Hepatocyte (in vitro differentiated cells): ENCODE measurements around the gene LRRC27. TPM values are rescaled to one million over a fixed set of nuclear protein-coding genes. Genes with fewer than 3 reads are reported as not detected.
A peak's percentile ranks its signal among the peaks of the same experiment; 100 is the strongest.

Source experiments
- DNase-seq: peaks from one replicate; pipeline ENCODE4 v3.0.0-alpha.2; 2016; ENCODE audit warnings: low spot score
- H2AFZ ChIP-seq: fragments of 200-600 bp; sonication (generic); 2 replicates; pipeline ENCODE4 v1.6.0; 2016; ENCODE audit warnings: antibody characterized with exemption, mild to moderate bottlenecking
- H3K27ac ChIP-seq: fragments of 200-600 bp; sonication (generic); 2 replicates; pipeline ENCODE4 v1.5.1; 2016; ENCODE audit warnings: mild to moderate bottlenecking
- H3K27me3 ChIP-seq: fragments of 200-600 bp; sonication (generic); 2 replicates; pipeline ENCODE4 v1.6.1; 2016
- H3K36me3 ChIP-seq: fragments of 200-600 bp; sonication (generic); replicated peaks from 2 replicates; pipeline ENCODE4 v1.5.1; 2016; ENCODE audit warnings: low read depth; ENCODE audit not compliant: insufficient read depth
- H3K4me1 ChIP-seq: fragments of 200-600 bp; sonication (generic); 2 replicates; pipeline ENCODE4 v1.5.1; 2016; ENCODE audit warnings: mild to moderate bottlenecking, moderate library complexity; ENCODE audit not compliant: insufficient read depth
- H3K4me2 ChIP-seq: fragments of 200-600 bp; sonication (generic); 2 replicates; pipeline ENCODE4 v1.6.0; 2016
- H3K4me3 ChIP-seq: fragments of 200-600 bp; sonication (generic); 2 replicates; pipeline ENCODE4 v1.5.1; 2016; ENCODE audit warnings: mild to moderate bottlenecking
- H3K79me2 ChIP-seq: fragments of 200-600 bp; sonication (generic); 2 replicates; pipeline ENCODE4 v1.6.0; 2017; ENCODE audit warnings: mild to moderate bottlenecking
- H3K9me2 ChIP-seq: fragments of 200-600 bp; sonication (generic); replicated peaks from 2 replicates; pipeline ENCODE4 v1.6.0; 2017; ENCODE audit warnings: mild to moderate bottlenecking; ENCODE audit not compliant: insufficient read depth
- H3K9me3 ChIP-seq: fragments of 200-600 bp; sonication (generic); 2 replicates; pipeline ENCODE4 v1.5.1; 2016; ENCODE audit warnings: low read depth, mild to moderate bottlenecking
- H4K20me1 ChIP-seq: fragments of 200-600 bp; sonication (generic); 2 replicates; pipeline ENCODE4 v1.6.0; 2016; ENCODE audit warnings: mild to moderate bottlenecking; ENCODE audit not compliant: insufficient read depth, poor library complexity, severe bottlenecking
- CTCF ChIP-seq: fragments of 200-600 bp; sonication (generic); IDR thresholded peaks from 2 replicates; pipeline ENCODE4 v1.5.1; 2016; ENCODE audit warnings: antibody characterized with exemption, mild to moderate bottlenecking; ENCODE audit not compliant: poor library complexity
- EZH2 ChIP-seq: fragments of 200-600 bp; sonication (generic); IDR thresholded peaks from 2 replicates; pipeline ENCODE4 v1.6.1; 2016; ENCODE audit warnings: antibody characterized with exemption, mild to moderate bottlenecking, borderline replicate concordance
- EZH2phosphoT487 ChIP-seq: fragments of 200-600 bp; sonication (generic); IDR thresholded peaks from one replicate; pipeline ENCODE4 v1.6.1; 2018; ENCODE audit warnings: antibody characterized with exemption, mild to moderate bottlenecking, low read depth, moderate library complexity; ENCODE audit not compliant: unreplicated experiment, severe bottlenecking
- WGBS: methylation state at CpG from one replicate; pipeline ENCODE4 v1.1.6; 2016; ENCODE audit warnings: low lambda C conversion rate; ENCODE audit errors: missing lambda C conversion rate; 5-methylcytosine and 5-hydroxymethylcytosine counted together
- polyA plus RNA-seq: library from polyadenylated mRNA; unstranded; fragments of >200 nt; fragmentation: Nextera tagmentation; extraction: Ambion mirVana; gene quantifications from 2 replicates; pipeline ENCODE4 v1.2.1, GENCODE V29; 2016
- total RNA-seq: library from RNA; depleted of rRNA; stranded (reverse); fragments of >200 nt; gene quantifications from 2 replicates; pipeline ENCODE4 v1.2.3, GENCODE V29; 2014

LRRC27 gene
- total and polyA plus RNA-seq, 2 experiments from 2014 or later: 7.5 to 8.3 TPM

DNA sequence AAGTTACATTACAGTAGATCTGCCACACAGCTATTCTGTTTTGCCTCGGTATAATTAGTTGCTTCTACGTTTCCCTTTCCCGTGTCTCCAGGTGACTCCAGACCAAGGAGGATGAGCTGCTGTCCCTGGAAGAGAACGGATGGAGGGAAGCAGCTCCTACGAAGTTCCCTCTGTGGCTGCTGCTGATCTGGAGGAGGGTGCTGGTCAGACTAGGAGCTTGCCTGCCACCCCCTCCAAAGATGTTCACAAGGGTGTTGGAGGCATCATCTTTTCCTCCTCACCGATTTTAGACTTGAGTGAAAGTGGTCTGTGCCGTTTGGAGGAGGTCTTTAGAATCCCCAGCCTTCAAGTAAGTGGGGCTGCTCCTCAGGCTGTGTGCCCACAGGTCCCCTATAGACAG is 1.4 kb downstream of the LRRC27 start:
- WGBS: 89% methylated on average over 7 of the region's 7 CpGs
- no peak overlapping the region for H3K27ac ChIP-seq
- H4K20me1 ChIP-seq: no peaks in the 10 kb centered on the region
- no peaks in the 10 kb centered on the region for H3K27me3 ChIP-seq
- H3K4me3 ChIP-seq: no peak overlapping the region
- H2AFZ ChIP-seq: no peak overlapping the region
- H3K36me3 ChIP-seq: no peaks in the 10 kb centered on the region
- no peaks in the 10 kb centered on the region for H3K9me3 ChIP-seq
- TF ChIP-seq EZH2phosphoT487 (no peak), CTCF (no peak), EZH2 (no peak)
- no peaks in the 10 kb centered on the region for H3K9me2 ChIP-seq
- peaks cover 34% of the 10 kb centered on the region for H3K4me1 ChIP-seq
- no peak for DNase-seq
- peaks cover 32% of the 10 kb centered on the region for H3K79me2 ChIP-seq
- no peak overlapping the region for H3K4me2 ChIP-seq

DNA sequence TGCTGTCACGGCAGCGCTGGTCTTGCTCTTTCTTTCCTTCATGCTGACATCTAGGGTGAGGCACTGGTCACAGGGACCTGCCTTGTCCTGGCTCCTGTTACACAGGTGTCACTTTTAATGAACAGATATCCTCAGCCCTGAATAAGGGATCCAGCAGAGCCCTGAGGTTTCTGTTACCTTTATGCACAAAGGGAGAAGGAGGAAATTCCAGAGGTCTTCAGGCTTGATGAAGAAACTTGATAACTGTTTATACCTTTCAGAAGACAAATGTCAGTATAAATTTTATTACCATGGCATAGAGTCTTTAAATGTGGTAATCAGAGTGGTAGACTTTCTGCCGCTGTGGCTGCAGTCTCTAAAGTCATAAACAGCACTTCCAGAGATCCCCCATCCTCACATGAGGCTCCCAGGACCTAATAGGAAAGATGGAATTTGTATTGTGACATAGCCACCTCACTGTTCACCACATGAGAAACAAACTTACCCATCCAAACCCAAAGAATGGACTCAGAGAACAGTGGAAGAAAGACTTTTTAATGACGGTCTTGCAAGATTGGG is 2.7 kb downstream of the LRRC27 start:
- no peak for DNase-seq
- H3K27ac ChIP-seq: no peak overlapping the region
- no peak overlapping the region for H2AFZ ChIP-seq
- H3K27me3 ChIP-seq: no peaks in the 10 kb centered on the region
- TF ChIP-seq EZH2phosphoT487 (no peak), EZH2 (no peak), CTCF (no peak)
- no peaks in the 10 kb centered on the region for H3K9me2 ChIP-seq
- H3K79me2 ChIP-seq: peaks cover 19% of the 10 kb centered on the region
- H3K4me3 ChIP-seq: no peak overlapping the region
- H3K36me3 ChIP-seq: no peaks in the 10 kb centered on the region
- WGBS: 92% methylated on average over 4 of the region's 4 CpGs
- no peak overlapping the region for H3K4me2 ChIP-seq
- no peaks in the 10 kb centered on the region for H3K9me3 ChIP-seq
- peaks cover 32% of the 10 kb centered on the region for H3K4me1 ChIP-seq
- H4K20me1 ChIP-seq: no peaks in the 10 kb centered on the region

DNA sequence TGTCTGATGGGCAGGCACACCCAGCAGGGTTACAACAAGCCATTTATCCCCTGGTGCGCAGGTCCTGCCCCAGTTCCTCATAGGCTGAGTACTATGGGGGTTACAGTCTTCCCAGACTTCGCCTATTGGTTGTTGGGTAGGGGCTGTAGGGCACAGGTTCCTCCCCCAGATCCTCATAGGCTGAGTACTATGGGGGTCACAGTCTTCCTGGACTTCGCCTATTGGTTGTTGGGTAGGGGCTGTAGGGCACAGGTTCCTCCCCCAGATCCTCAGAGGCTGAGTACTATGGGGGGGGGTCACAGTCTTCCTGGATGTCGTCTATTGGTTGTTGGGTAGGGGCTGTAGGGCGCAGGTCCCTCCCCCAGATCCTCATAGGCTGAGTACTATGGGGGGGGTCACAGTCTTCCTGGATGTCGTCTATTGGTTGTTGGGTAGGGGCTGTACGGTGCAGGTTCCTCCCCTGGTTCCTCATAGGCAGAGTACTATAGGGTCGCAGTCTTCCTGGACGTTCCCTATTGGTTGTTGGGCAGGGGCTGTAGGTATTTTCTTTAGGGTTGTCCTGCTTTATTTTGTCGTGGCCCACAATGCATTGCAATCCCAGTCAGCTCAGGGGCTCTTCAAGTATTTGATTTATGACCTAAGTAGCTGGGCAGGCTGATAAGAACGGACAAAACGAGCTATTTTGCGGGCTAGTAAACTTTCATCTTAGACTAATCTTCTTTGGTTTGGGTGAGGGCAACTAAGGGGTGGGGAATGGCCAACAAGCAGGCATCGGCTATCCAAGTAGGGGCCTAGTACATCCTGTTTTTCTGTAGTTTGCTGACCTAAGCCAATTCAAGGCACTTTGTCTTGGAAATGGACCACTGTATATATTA is 3.4 kb downstream of the LRRC27 start:
- no peak for DNase-seq
- no peak overlapping the region for H3K4me3 ChIP-seq
- H3K36me3 ChIP-seq: no peaks in the 10 kb centered on the region
- peaks cover 12% of the 10 kb centered on the region for H3K79me2 ChIP-seq
- WGBS: 68% methylated on average over 14 of the region's 14 CpGs
- TF ChIP-seq EZH2: no peak
- no peak for TF ChIP-seq EZH2phosphoT487
- no peak for TF ChIP-seq CTCF
- no peak overlapping the region for H3K4me2 ChIP-seq
- H3K27me3 ChIP-seq: no peaks in the 10 kb centered on the region
- H3K9me2 ChIP-seq: no peaks in the 10 kb centered on the region
- H3K4me1 ChIP-seq: peaks cover 25% of the 10 kb centered on the region
- peak overlapping the region; percentile 32 for H3K27ac ChIP-seq
- H2AFZ ChIP-seq: no peak overlapping the region
- no peaks in the 10 kb centered on the region for H4K20me1 ChIP-seq
- no peaks in the 10 kb centered on the region for H3K9me3 ChIP-seq
